ENCODE data around the gene ABCA12. TPM values are rescaled to one million over a fixed set of nuclear protein-coding genes. Genes with fewer than 3 reads are reported as not detected.

ABCA12 gene
- total RNA-seq, 1 donor from 2014 or later, result not detected

- Mint-ChIP-seq H3K9me3 (no peaks in the 10 kb centered on the region), H3K27ac (no peak overlapping the region), H3K4me3 (no peak overlapping the region), H3K27me3 (no peaks in the 10 kb centered on the region), H3K4me1 (no peaks in the 10 kb centered on the region), H3K36me3 (ENCODE audit: low read depth) (no peaks in the 10 kb centered on the region)
- DNase-seq, result no peak
- ChIA-PET POLR2A (no interaction called here), CTCF (no interaction called here)
- ATAC-seq (ENCODE audit: low read depth), result no peak
- TF ChIP-seq CTCF (IDR thresholded peaks at IDR 0.05), result no peak
- intact Hi-C loops (cut with micrococcal nuclease), result no loop called here
Measured at GRCh38 chr2:215144106-215144875, 5.9 kb upstream of the ABCA12 start.

GRCh38 chr2:215143458-215143857 lies 5.0 kb upstream of the ABCA12 start:
- intact Hi-C loops (cut with micrococcal nuclease), result no loop called here
- H3K27me3 Mint-ChIP-seq, result no peaks in the 10 kb centered on the region
- no peaks in the 10 kb centered on the region for H3K9me3 Mint-ChIP-seq
- no peak for ATAC-seq (ENCODE audit: low read depth)
- CTCF ChIA-PET, result no interaction called here
- DNase-seq, result no peak
- TF ChIP-seq CTCF (IDR thresholded peaks at IDR 0.05), result no peak
- POLR2A ChIA-PET, result no interaction called here
- no peak overlapping the region for H3K4me3 Mint-ChIP-seq
- no peaks in the 10 kb centered on the region for H3K36me3 Mint-ChIP-seq (ENCODE audit: low read depth)
- no peak overlapping the region for H3K27ac Mint-ChIP-seq
- H3K4me1 Mint-ChIP-seq, result no peaks in the 10 kb centered on the region

GRCh38 chr2:215141706-215142105 lies 3.3 kb upstream of the ABCA12 start:
- H3K4me3 Mint-ChIP-seq, result no peak overlapping the region
- H3K4me1 Mint-ChIP-seq, result no peaks in the 10 kb centered on the region
- H3K9me3 Mint-ChIP-seq, result no peaks in the 10 kb centered on the region
- no peaks in the 10 kb centered on the region for H3K27me3 Mint-ChIP-seq
- DNase-seq (no peak), ATAC-seq (ENCODE audit: low read depth) (no peak)
- TF ChIP-seq CTCF (IDR thresholded peaks at IDR 0.05), result no peak
- H3K27ac Mint-ChIP-seq, result no peak overlapping the region
- ChIA-PET CTCF (no interaction called here), POLR2A (no interaction called here)
- no peaks in the 10 kb centered on the region for H3K36me3 Mint-ChIP-seq (ENCODE audit: low read depth)
- intact Hi-C loops (cut with micrococcal nuclease), result no loop called here

- Mint-ChIP-seq H3K27ac (no peak overlapping the region), H3K36me3 (ENCODE audit: low read depth) (no peaks in the 10 kb centered on the region), H3K4me3 (no peak overlapping the region), H3K4me1 (no peaks in the 10 kb centered on the region), H3K9me3 (no peaks in the 10 kb centered on the region), H3K27me3 (no peaks in the 10 kb centered on the region)
- CTCF ChIA-PET, result no interaction called here
- POLR2A ChIA-PET, result no interaction called here
- no peak for DNase-seq
- no peak for ATAC-seq (ENCODE audit: low read depth)
- intact Hi-C loops (cut with micrococcal nuclease), result no loop called here
- no peak for TF ChIP-seq CTCF (IDR thresholded peaks at IDR 0.05)
Measured at GRCh38 chr2:215140166-215140707, 1.8 kb upstream of the ABCA12 start.

- no peaks in the 10 kb centered on the region for H3K27me3 Mint-ChIP-seq
- no peak overlapping the region for H3K27ac Mint-ChIP-seq
- no peaks in the 10 kb centered on the region for H3K4me1 Mint-ChIP-seq
- TF ChIP-seq CTCF (IDR thresholded peaks at IDR 0.05), result no peak
- no peaks in the 10 kb centered on the region for H3K36me3 Mint-ChIP-seq (ENCODE audit: low read depth)
- no peak overlapping the region for H3K4me3 Mint-ChIP-seq
- POLR2A ChIA-PET, result no interaction called here
- intact Hi-C loops (cut with micrococcal nuclease), result no loop called here
- CTCF ChIA-PET, result no interaction called here
- no peak for ATAC-seq (ENCODE audit: low read depth)
- DNase-seq, result no peak
- H3K9me3 Mint-ChIP-seq, result no peaks in the 10 kb centered on the region
Measured at GRCh38 chr2:215137741-215138340, 585 bp downstream of the ABCA12 start.

All from activated B cell treated with CpG ODN at 0.5 μM for 24 hours (primary cell).